SKM-1 (cell line): ENCODE measurements around the gene CTCFL.

Source experiments
- DNase-seq: peaks from one replicate; lab custom pipeline; 2025; ENCODE audit not compliant: unreplicated experiment; lab: John Stamatoyannopoulos, UW

Gene CTCFL

DNA sequence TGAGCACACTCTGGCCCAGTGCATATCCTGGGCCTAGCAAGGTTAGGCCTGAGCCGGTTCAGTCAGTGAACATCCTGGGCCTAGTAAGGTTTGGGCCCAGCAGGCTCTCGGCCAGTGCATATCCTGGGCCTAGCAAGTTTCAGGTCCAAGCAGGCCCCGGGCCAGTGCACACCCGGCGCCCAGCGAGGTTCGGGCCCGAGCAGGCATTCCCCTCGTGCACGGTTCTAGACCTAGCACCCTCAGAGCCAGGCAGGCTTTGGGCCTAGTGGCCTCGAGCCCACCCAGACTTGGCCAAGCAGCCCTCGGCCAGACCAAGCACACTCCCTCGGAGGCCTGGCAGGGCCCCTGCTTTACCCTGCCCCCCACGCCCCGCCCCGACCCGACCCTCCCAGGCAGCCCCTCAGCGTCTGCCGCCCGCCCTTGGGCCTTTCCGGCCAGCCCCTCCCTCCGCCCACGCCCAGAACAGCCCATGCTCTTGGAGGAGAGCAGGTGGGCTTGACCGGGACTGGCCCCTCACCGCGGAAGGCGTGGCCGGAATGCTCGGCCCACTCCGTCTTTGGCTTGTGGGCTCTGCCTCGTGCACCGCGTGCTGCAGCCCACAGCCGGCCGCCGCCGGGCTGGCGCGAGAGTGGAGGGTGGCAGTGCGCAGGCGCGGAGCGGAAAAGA, at the start of gene CTCFL:
TSS of gene CTCFL (minus strand) at position 630 of the 666 bp plus-strand sequence. CDS start 935 bp downstream, outside the sequence.
- DNase-seq: no peak

- no peak for DNase-seq
These were observed 49.0 kb upstream of the CTCFL start for GRCh38 chr20:57573894-57574293.

- DNase-seq: no peak
These were observed 48.3 kb upstream of the CTCFL start for GRCh38 chr20:57573242-57573641.

GRCh38 chr20:57571782-57572416, 47.0 kb upstream of the CTCFL start:
- no peak for DNase-seq

- DNase-seq: no peak
These were observed 46.0 kb upstream of the CTCFL start for GRCh38 chr20:57570920-57571319.

DNA sequence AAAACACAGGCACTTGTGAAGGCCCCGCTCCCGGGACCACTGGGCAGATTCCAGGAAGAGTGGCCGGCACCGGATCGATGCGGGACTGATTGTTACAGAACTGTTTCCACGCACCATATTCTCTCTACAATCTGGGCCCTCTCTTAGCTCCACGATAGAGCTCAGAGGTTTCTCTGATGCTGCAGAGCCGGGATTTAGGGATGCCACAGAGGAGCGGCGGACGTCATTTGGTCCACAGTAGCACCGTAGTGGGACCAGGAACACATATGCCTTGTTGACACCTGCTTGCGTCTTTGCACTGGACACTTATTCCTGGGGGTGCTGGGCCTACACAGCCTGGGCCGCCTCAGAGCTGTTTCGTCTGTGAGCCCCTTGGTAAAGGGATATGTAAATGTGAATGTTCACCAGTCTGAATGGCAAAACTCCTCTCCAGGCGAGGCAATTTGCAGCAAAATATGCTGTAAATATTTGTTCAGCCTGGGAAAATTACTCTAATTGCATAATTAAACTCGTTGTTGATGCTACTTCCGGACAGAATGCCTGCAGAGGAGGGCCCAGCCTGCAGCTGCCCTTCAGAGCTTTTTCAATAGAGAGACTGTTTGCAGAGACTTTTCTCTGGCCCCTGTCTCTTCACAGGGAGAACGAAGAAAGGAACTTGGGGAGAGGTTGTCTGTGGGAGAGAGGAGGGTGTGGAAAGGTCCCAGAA, 45.4 kb upstream of the CTCFL start:
- DNase-seq: no peak

- DNase-seq: no peak
These were observed 44.0 kb upstream of the CTCFL start for GRCh38 chr20:57568960-57569359.

GRCh38 chr20:57568088-57568896, 43.4 kb upstream of the CTCFL start:
- DNase-seq: no peak

DNA sequence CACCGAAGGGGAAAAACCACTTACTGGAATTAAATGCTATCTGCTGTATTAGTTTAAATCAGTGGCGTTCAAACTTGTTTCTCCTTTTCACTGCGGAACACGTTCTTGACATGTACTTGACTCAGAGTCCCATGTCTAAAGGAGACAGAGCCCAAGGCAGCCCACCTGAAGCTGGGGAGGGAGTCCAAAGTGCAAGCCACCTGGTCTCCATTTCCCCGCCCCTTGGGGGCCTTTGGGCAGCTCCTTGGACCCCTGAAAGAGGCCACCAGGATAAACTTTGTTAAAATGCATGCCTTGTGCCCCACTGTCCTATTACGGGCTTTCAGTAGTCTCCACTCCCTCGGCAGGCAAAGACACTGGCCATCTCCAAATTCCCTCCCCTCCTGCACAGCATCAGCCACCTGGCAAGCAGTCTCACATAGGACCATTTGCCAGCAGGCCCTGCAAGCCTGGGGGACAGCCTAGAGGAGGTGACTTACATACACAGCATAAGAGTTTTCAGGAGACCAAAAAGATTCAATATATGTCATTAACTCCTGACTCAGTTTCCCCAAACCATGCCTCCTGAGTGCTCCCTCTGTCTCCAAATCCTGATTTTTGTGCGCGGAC, 42.6 kb upstream of the CTCFL start:
- no peak for DNase-seq

DNA sequence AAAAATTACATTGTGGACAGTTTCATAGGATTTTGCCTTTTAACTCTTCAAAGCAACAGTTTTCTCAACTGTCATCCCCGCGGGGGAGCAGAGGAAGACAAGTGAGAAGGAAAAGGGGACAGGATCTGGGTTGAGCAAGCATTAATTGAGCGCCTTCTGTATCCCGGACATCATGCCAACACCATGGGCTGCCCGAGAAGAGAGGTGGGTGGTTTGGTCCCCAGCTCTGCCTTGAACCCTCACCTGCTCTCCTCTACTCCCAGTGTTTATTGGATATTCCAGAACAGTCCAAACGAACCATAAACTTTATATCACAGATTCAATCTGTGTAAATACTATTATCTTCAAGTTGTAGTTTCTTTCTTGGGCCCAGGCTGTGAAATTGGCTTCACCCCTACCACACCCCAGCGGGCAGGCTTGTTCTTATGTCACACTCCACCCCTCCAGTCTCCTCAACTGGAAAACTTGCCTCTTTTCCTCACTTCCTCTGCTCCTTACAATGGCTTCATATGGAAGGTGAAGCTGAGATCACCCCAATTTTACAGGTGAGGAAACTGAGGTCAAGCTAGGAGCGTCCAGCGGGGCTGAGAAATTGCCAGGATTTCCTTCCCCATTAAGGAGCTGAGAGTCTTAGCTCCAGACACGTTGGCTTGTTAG, 42.0 kb upstream of the CTCFL start:
- DNase-seq: no peak

GRCh38 chr20:57566399-57566798, 41.5 kb upstream of the CTCFL start:
- no peak for DNase-seq

DNA sequence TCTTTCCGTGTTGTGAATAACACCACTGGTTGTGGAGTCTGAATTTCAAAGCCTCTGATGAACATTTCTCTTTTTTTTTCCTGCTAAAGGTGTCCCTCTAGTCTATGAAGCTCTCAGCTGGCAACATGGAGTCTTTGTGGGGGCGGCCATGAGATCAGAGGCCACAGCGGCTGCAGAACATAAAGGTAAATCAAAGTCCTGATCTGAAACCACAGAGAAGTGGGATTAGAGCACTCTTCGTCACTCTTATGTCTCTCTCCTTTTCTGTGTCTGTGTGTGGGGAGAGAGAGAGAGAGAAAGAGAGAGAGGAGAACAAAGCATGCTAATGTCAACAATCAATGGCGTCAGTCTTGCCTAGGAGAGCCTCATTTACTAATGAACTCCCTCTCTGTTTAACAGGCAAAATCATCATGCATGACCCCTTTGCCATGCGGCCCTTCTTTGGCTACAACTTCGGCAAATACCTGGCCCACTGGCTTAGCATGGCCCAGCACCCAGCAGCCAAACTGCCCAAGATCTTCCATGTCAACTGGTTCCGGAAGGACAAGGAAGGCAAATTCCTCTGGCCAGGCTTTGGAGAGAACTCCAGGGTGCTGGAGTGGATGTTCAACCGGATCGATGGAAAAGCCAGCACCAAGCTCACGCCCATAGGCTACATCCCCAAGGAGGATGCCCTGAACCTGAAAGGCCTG, 40.2 kb upstream of the CTCFL start:
- DNase-seq: no peak

DNA sequence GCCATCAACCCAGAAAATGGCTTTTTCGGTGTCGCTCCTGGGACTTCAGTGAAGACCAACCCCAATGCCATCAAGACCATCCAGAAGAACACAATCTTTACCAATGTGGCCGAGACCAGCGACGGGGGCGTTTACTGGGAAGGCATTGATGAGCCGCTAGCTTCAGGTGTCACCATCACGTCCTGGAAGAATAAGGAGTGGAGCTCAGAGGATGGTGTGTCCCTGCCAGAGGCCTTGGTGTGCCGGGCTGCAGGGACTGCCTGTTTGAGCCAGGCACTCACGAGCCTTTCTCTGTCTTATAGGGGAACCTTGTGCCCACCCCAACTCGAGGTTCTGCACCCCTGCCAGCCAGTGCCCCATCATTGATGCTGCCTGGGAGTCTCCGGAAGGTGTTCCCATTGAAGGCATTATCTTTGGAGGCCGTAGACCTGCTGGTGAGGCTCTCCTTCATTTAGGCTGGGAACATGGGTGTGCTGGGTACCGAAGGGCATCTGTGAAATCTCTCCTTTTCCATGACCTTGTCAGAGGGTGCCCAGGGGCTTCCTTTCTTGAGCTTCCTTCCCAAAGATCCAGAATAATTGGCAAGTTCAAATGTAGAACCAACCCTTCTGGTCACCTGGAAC, 39.4 kb upstream of the CTCFL start:
- DNase-seq: no peak

DNA sequence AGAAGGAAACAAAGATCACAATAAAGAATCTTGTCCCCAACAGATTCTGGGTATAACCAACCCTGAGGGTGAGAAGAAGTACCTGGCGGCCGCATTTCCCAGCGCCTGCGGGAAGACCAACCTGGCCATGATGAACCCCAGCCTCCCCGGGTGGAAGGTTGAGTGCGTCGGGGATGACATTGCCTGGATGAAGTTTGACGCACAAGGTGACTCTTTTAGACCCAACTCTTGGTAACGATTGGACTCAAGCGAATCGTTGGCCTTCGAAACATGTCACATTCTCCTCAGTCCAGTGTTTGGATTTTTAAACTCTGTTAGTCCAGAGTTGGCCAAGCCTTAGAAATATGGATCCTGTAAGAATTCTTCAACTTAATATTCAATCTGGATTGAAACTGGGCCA, 38.6 kb upstream of the CTCFL start:
- DNase-seq: no peak

- no peak for DNase-seq
These were observed 37.9 kb upstream of the CTCFL start for GRCh38 chr20:57562541-57563465.

GRCh38 chr20:57561356-57562279, 36.7 kb upstream of the CTCFL start:
- no peak for DNase-seq
